ENCODE data around the gene BORCS8.

BORCS8 gene

GRCh38 chr19:19169236-19170052 lies 22.5 kb downstream of the BORCS8 start:
- no peaks in the 10 kb centered on the region for H3K79me2 ChIP-seq (ENCODE audit: insufficient read depth, low read length)
- no peaks in the 10 kb centered on the region for H3K27me3 ChIP-seq (ENCODE audit: insufficient read depth, low read length, poor library complexity, severe bottlenecking)
- no peak overlapping the region for H3K9ac ChIP-seq (ENCODE audit: low read depth, low read length, poor library complexity, severe bottlenecking)
- H3K9me3 ChIP-seq (ENCODE audit: insufficient read depth, low read depth, low read length) = no peaks in the 10 kb centered on the region
- H4K20me1 ChIP-seq (ENCODE audit: insufficient read depth, low read length, poor library complexity, severe bottlenecking) = no peaks in the 10 kb centered on the region
- no peak overlapping the region for H3K4me2 ChIP-seq (ENCODE audit: low read depth, low read length, poor library complexity, severe bottlenecking)
- H2AFZ ChIP-seq (ENCODE audit: low read length) = no peak overlapping the region
- no peak overlapping the region for H3K4me3 ChIP-seq (ENCODE audit: low read length, poor library complexity, severe bottlenecking)
- H3F3A ChIP-seq (ENCODE audit: low read depth) = no peaks in the 10 kb centered on the region
- TF ChIP-seq CTCF (conservative IDR thresholded peaks at IDR 0.05; ENCODE audit: low read length) (no peak), EZH2phosphoT487 (IDR thresholded peaks at IDR 0.05; ENCODE audit: borderline replicate concordance) (no peak)
- no peaks in the 10 kb centered on the region for H3K36me3 ChIP-seq (ENCODE audit: insufficient read depth, low read length)
- H3K4me1 ChIP-seq (ENCODE audit: insufficient read depth, low read length, poor library complexity, severe bottlenecking) = no peaks in the 10 kb centered on the region
- H3K9me2 ChIP-seq (replicated peaks; ENCODE audit: low read depth, low read length) = no peaks in the 10 kb centered on the region

GRCh38 chr19:19167612-19168011 lies 24.3 kb downstream of the BORCS8 start:
- no peak for TF ChIP-seq EZH2phosphoT487 (IDR thresholded peaks at IDR 0.05; ENCODE audit: borderline replicate concordance)
- TF ChIP-seq CTCF (conservative IDR thresholded peaks at IDR 0.05; ENCODE audit: low read length) = no peak
- H3K36me3 ChIP-seq (ENCODE audit: insufficient read depth, low read length) = no peaks in the 10 kb centered on the region
- no peak overlapping the region for H2AFZ ChIP-seq (ENCODE audit: low read length)
- no peaks in the 10 kb centered on the region for H3K9me2 ChIP-seq (replicated peaks; ENCODE audit: low read depth, low read length)
- H3K79me2 ChIP-seq (ENCODE audit: insufficient read depth, low read length) = no peaks in the 10 kb centered on the region
- H3F3A ChIP-seq (ENCODE audit: low read depth) = no peaks in the 10 kb centered on the region
- H3K4me3 ChIP-seq (ENCODE audit: low read length, poor library complexity, severe bottlenecking) = no peak overlapping the region
- no peaks in the 10 kb centered on the region for H4K20me1 ChIP-seq (ENCODE audit: insufficient read depth, low read length, poor library complexity, severe bottlenecking)
- no peaks in the 10 kb centered on the region for H3K4me1 ChIP-seq (ENCODE audit: insufficient read depth, low read length, poor library complexity, severe bottlenecking)
- no peaks in the 10 kb centered on the region for H3K27me3 ChIP-seq (ENCODE audit: insufficient read depth, low read length, poor library complexity, severe bottlenecking)
- H3K9me3 ChIP-seq (ENCODE audit: insufficient read depth, low read depth, low read length) = no peaks in the 10 kb centered on the region
- no peak overlapping the region for H3K4me2 ChIP-seq (ENCODE audit: low read depth, low read length, poor library complexity, severe bottlenecking)
- H3K9ac ChIP-seq (ENCODE audit: low read depth, low read length, poor library complexity, severe bottlenecking) = no peak overlapping the region

GRCh38 chr19:19165396-19165795 lies 26.6 kb downstream of the BORCS8 start:
- no peak overlapping the region for H3K4me2 ChIP-seq (ENCODE audit: low read depth, low read length, poor library complexity, severe bottlenecking)
- no peaks in the 10 kb centered on the region for H3K79me2 ChIP-seq (ENCODE audit: insufficient read depth, low read length)

More at GRCh38 chr19:19165396-19165795, 26.6 kb downstream of the BORCS8 start:
- Histone ChIP-seq H4K20me1 (ENCODE audit: insufficient read depth, low read length, poor library complexity, severe bottlenecking) (no peaks in the 10 kb centered on the region), H3K9ac (ENCODE audit: low read depth, low read length, poor library complexity, severe bottlenecking) (no peak overlapping the region), H3K27me3 (ENCODE audit: insufficient read depth, low read length, poor library complexity, severe bottlenecking) (no peaks in the 10 kb centered on the region), H2AFZ (ENCODE audit: low read length) (no peak overlapping the region), H3F3A (ENCODE audit: low read depth) (no peaks in the 10 kb centered on the region), H3K4me3 (ENCODE audit: low read length, poor library complexity, severe bottlenecking) (no peak overlapping the region), H3K9me2 (replicated peaks; ENCODE audit: low read depth, low read length) (no peaks in the 10 kb centered on the region), H3K9me3 (ENCODE audit: insufficient read depth, low read depth, low read length) (no peaks in the 10 kb centered on the region), H3K4me1 (ENCODE audit: insufficient read depth, low read length, poor library complexity, severe bottlenecking) (no peaks in the 10 kb centered on the region), H3K36me3 (ENCODE audit: insufficient read depth, low read length) (no peaks in the 10 kb centered on the region)
- TF ChIP-seq EZH2phosphoT487 (IDR thresholded peaks at IDR 0.05; ENCODE audit: borderline replicate concordance) (no peak), CTCF (conservative IDR thresholded peaks at IDR 0.05; ENCODE audit: low read length) (no peak)
